Epithelial cell of prostate (primary cell): ENCODE results near the gene RIPOR3.
"Not testable (repeated sequence)": the region's sequence is repeated elsewhere in the genome, so short reads cannot be mapped to it uniquely, and the experiment has no call there.

Source experiments
- DNase-seq: peaks from one replicate; pipeline ENCODE4 v3.0.0-alpha.2; 2011; ENCODE audit warnings: low read depth, low spot score
- H3K27ac ChIP-seq: fragments of 450-650 bp; 2 replicates; pipeline ENCODE4 v1.5.1; 2017; ENCODE audit warnings: mild to moderate bottlenecking

The RIPOR3 gene

DNA sequence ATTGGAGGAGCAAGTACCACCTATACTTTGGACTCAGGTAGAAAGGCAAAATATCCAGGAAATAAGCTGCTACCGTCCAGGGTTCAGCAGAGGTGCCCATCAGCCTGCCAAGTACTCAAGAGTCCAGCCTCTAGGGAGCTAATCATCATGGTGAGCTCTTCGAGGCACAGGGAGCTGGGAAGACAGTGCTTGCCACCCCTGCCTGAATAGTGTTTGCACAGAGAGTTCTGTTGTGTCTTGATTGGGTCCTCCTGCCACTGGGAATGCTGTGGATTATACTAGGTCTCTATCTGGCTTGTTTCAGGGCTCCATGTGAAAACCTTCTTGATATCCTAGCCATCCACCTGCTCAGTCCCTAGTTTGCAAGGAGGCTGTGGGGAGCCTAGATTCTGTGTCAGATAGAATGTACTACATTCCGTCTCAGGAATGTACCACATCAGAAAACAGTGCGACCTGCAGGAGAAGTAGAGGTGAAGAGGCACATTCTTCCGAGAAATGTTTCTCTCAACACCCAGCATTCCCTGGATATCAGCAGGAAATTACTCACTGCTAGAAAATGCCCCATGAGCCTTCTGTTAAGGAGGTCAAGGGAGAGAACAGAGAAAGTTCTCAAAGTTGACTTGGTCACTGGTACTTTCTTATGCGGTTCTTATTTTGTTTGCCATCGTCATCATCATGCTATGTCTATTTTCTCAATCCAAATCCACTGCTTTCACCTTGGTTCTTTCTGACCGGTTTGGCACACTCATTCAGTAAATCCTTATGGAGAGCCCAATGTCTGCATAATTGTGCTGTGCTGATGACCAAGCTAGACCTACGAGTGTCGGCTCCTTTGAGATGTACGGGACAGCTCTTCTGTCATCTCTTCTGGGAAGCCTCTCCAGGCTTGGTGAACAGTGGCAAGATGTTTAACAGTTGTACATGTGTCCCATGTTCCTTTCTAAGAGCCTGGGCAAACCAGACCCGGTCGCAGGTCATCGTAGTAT lies 150.4 kb downstream of the RIPOR3 start:
- peak overlapping the region; percentile 15 for H3K27ac ChIP-seq
- DNase-seq = no peak

DNA sequence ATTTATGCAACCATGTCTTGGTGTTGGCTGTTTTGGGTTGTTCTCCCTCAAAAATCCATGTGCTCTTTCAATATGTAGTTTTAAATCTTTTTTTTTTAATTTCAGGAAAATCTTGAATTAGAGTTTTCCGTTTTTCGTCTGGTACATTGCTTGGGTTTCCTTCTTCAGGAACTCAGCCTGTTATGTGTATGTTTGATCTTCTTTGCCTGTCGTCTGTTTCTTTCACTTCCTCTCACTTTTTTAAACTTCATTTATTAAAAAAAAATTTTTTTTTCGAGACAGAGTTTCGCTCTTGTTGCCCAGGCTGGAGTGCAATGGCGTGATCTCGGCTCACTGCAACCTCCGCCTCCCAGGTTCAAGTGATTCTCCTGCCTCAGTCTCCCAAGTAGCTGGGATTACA lies 151.5 kb downstream of the RIPOR3 start:
- H3K27ac ChIP-seq, DNase-seq: not testable (repeated sequence)

DNA sequence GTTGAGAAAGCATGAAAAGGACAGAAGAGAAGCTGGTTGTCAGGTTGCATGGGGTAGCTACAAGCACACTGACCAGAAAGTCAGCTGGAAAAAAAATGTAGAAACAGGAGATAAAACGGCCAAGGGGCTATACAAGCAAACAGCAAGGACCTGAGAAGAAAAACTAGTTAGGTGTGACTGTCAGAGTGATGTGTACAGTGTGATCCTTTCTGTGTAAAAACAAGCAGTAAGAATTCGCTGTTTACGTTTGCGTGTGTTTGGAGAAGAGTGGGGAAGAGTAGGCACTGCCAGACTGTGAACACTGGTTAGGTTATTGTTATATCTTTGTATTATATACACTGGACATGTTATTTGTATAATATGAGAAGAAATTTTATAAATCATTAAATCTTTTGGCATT lies 153.1 kb downstream of the RIPOR3 start:
- H3K27ac ChIP-seq = no peak overlapping the region

DNA sequence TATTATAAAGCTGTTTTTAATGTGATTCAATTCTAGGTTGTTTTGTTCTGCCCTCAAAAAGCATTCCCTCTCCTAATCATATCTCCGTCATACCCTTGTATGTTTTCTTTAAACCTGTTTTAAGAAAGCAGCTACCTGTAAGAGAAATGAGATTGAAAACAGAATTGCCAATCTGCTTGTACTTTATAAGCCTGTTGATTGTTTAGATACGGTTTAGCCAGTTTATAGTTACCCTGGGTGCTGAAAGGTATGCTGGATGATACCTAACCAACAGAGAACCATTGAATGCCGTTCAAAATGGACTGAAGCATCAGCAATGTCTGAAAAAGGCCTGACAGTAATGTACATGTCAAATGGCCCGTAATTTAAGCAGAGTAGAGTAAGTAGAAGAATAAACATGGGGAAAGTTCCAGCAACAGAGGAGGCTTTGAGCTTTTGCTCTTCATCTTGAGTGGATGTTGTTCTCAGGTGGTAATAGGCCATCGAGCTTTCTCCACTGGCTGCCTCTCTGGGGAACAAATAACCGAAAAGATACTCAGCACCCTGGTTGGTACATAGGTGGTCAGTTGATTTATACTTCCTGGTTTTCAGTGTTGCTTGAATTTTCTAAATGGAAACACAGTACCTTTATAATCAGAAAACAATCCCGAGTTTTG lies 153.7 kb downstream of the RIPOR3 start:
- no peak overlapping the region for H3K27ac ChIP-seq
- DNase-seq = no peak

More for the DNA sequence above, 153.1 kb downstream of the RIPOR3 start:
- DNase-seq = no peak

DNA sequence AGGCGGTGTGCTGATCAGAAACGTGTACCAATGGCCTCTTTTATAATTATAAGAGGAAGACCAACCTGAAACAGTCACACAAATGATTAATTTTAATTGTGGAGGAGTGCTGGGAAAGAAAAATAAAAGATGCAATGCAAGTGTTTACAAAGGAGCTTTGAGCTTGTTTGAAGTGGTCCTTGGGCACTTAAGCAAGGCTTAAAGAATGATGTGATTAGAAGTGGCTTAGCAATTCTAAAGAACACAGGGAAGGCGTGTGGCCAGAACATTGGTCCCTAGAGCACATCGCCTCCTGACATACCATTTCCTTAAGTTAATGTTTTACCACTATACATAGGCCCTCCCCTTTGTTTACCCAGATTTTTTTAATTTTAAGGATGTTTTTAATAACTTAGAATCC lies 155.0 kb downstream of the RIPOR3 start:
- no peak overlapping the region for H3K27ac ChIP-seq
- DNase-seq = no peak
